ENCODE data around the gene HLA-DMB.

HLA-DMB gene

GRCh38 chr6:32967151-32968091, 26.6 kb upstream of the HLA-DMB start:
- no peaks in the 10 kb centered on the region for H3K9me3 Mint-ChIP-seq
- DNase-seq: peak; percentile 41
- H3K4me1 Mint-ChIP-seq: peaks cover 34 to 54% of the 10 kb centered on the region in 2 donors

GRCh38 chr6:32964776-32965175, 23.9 kb upstream of the HLA-DMB start:
- Mint-ChIP-seq H3K36me3 (peaks cover 10 to 28% of the 10 kb centered on the region in 2 donors), H3K9me3 (no peaks in the 10 kb centered on the region), H3K27ac (no peak overlapping the region), H3K4me1 (peaks cover 40 to 64% of the 10 kb centered on the region in 2 donors), H3K4me3 (no peak overlapping the region), H3K27me3 (no peaks in the 10 kb centered on the region)
- DNase-seq (no peak), ATAC-seq (replicated peaks) (no peak)

More at GRCh38 chr6:32967151-32968091, 26.6 kb upstream of the HLA-DMB start:
- Mint-ChIP-seq H3K4me3 (peak overlapping the region; percentile 89 to 97), H3K27ac (peak overlapping the region; percentile 100), H3K36me3 (peaks cover 29 to 55% of the 10 kb centered on the region in 2 donors), H3K27me3 (no peaks in the 10 kb centered on the region)
- no peak for ATAC-seq (replicated peaks)

- Mint-ChIP-seq H3K27ac (peak overlapping the region; percentile 1), H3K9me3 (no peaks in the 10 kb centered on the region), H3K4me3 (no peak overlapping the region), H3K36me3 (peaks cover 9 to 19% of the 10 kb centered on the region in 2 donors), H3K27me3 (no peaks in the 10 kb centered on the region), H3K4me1 (peaks cover 43 to 61% of the 10 kb centered on the region in 2 donors)
- no peak for DNase-seq
- no peak for ATAC-seq (replicated peaks)
Observed at GRCh38 chr6:32963866-32964265, 23.0 kb upstream of the HLA-DMB start.

- peaks cover 10 to 17% of the 10 kb centered on the region in 2 donors for H3K36me3 Mint-ChIP-seq
- H3K27me3 Mint-ChIP-seq: no peaks in the 10 kb centered on the region
- DNase-seq: no peak
- H3K4me1 Mint-ChIP-seq: peaks cover 46 to 56% of the 10 kb centered on the region in 2 donors
- ATAC-seq (replicated peaks): no peak
- peaks cover 0 to 5% of the 10 kb centered on the region in 2 donors for H3K9me3 Mint-ChIP-seq
- no peak overlapping the region for H3K27ac Mint-ChIP-seq
- H3K4me3 Mint-ChIP-seq: no peak overlapping the region
Observed at GRCh38 chr6:32962213-32962826, 21.5 kb upstream of the HLA-DMB start.

GRCh38 chr6:32960563-32960962, 19.7 kb upstream of the HLA-DMB start:
- peaks cover 0 to 5% of the 10 kb centered on the region in 2 donors for H3K9me3 Mint-ChIP-seq
- peaks cover 44 to 52% of the 10 kb centered on the region in 2 donors for H3K4me1 Mint-ChIP-seq
- DNase-seq (no peak), ATAC-seq (replicated peaks) (no peak)
- H3K4me3 Mint-ChIP-seq: no peak overlapping the region
- no peaks in the 10 kb centered on the region for H3K27me3 Mint-ChIP-seq
- H3K27ac Mint-ChIP-seq: no peak overlapping the region
- peaks cover 10 to 13% of the 10 kb centered on the region in 2 donors for H3K36me3 Mint-ChIP-seq

GRCh38 chr6:32956176-32956575, 15.3 kb upstream of the HLA-DMB start:
- Mint-ChIP-seq H3K9me3 (peaks cover 0 to 5% of the 10 kb centered on the region in 2 donors), H3K36me3 (peaks cover 19 to 24% of the 10 kb centered on the region in 2 donors), H3K4me1 (peaks cover 43 to 56% of the 10 kb centered on the region in 2 donors), H3K27me3 (no peaks in the 10 kb centered on the region), H3K4me3 (no peak overlapping the region), H3K27ac (peak overlapping the region; percentile 59)
- no peak for ATAC-seq (replicated peaks)
- DNase-seq: no peak

GRCh38 chr6:32954986-32955802, 14.4 kb upstream of the HLA-DMB start:
- Mint-ChIP-seq H3K27me3 (no peaks in the 10 kb centered on the region), H3K4me3 (peak overlapping the region; percentile 1 to 11), H3K4me1 (peaks cover 47 to 56% of the 10 kb centered on the region in 2 donors)

GRCh38 chr6:32954267-32954666, 13.4 kb upstream of the HLA-DMB start:
- H3K4me1 Mint-ChIP-seq: peaks cover 54 to 66% of the 10 kb centered on the region in 2 donors
- H3K27ac Mint-ChIP-seq: peak overlapping the region; percentile 99

More at GRCh38 chr6:32954986-32955802, 14.4 kb upstream of the HLA-DMB start:
- H3K9me3 Mint-ChIP-seq: peaks cover 0 to 5% of the 10 kb centered on the region in 2 donors
- H3K36me3 Mint-ChIP-seq: peaks cover 28 to 29% of the 10 kb centered on the region in 2 donors
- peak overlapping the region; percentile 99 for H3K27ac Mint-ChIP-seq
- no peak for ATAC-seq (replicated peaks)
- no peak for DNase-seq

GRCh38 chr6:32953775-32954174, 12.9 kb upstream of the HLA-DMB start:
- H3K27me3 Mint-ChIP-seq: no peaks in the 10 kb centered on the region
- H3K27ac Mint-ChIP-seq: peak overlapping the region; percentile 99
- ATAC-seq (replicated peaks) (no peak), DNase-seq (no peak)
- H3K4me3 Mint-ChIP-seq: peak overlapping the region; percentile 99
- peaks cover 0 to 5% of the 10 kb centered on the region in 2 donors for H3K9me3 Mint-ChIP-seq
- H3K36me3 Mint-ChIP-seq: peaks cover 39 to 42% of the 10 kb centered on the region in 2 donors
- peaks cover 59 to 70% of the 10 kb centered on the region in 2 donors for H3K4me1 Mint-ChIP-seq

More at GRCh38 chr6:32954267-32954666, 13.4 kb upstream of the HLA-DMB start:
- Mint-ChIP-seq H3K4me3 (peak overlapping the region; percentile 99), H3K36me3 (peaks cover 34 to 37% of the 10 kb centered on the region in 2 donors), H3K27me3 (no peaks in the 10 kb centered on the region), H3K9me3 (peaks cover 0 to 5% of the 10 kb centered on the region in 2 donors)
- no peak for ATAC-seq (replicated peaks)
- DNase-seq: no peak

GRCh38 chr6:32952817-32953739, 12.2 kb upstream of the HLA-DMB start, which contains the start of gene HLA-DMA:
Gene HLA-DMA (minus strand): TSS chr6:32953097. CDS start chr6:32953036, 61 bp downstream.
- H3K4me3 Mint-ChIP-seq: peak within 1 kb of the TSS; percentile 99
- peaks cover 46 to 48% of the 10 kb centered on the region in 2 donors for H3K36me3 Mint-ChIP-seq
- DNase-seq: peak; percentile 94
- no peaks in the 10 kb centered on the region for H3K27me3 Mint-ChIP-seq
- H3K4me1 Mint-ChIP-seq: peaks cover 65 to 77% of the 10 kb centered on the region in 2 donors
- H3K9me3 Mint-ChIP-seq: peaks cover 0 to 4% of the 10 kb centered on the region in 2 donors
- H3K27ac Mint-ChIP-seq: peak within 1 kb of the TSS; percentile 99
- ATAC-seq (replicated peaks): peak; percentile 94

GRCh38 chr6:32950449-32950848, 9.6 kb upstream of the HLA-DMB start:
- no peak for ATAC-seq (replicated peaks)

GRCh38 chr6:32950010-32950409, 9.2 kb upstream of the HLA-DMB start:
- no peak for ATAC-seq (replicated peaks)
- peaks cover 69 to 89% of the 10 kb centered on the region in 2 donors for H3K4me1 Mint-ChIP-seq
- H3K27ac Mint-ChIP-seq: peak overlapping the region; percentile 92
- H3K36me3 Mint-ChIP-seq: peaks cover 58 to 68% of the 10 kb centered on the region in 2 donors
- no peak for DNase-seq
- no peaks in the 10 kb centered on the region for H3K27me3 Mint-ChIP-seq
- H3K9me3 Mint-ChIP-seq: no peaks in the 10 kb centered on the region
- H3K4me3 Mint-ChIP-seq: peak overlapping the region; percentile 99

More at GRCh38 chr6:32950449-32950848, 9.6 kb upstream of the HLA-DMB start:
- DNase-seq: no peak
- peaks cover 61 to 64% of the 10 kb centered on the region in 2 donors for H3K36me3 Mint-ChIP-seq
- peak overlapping the region; percentile 92 for H3K27ac Mint-ChIP-seq
- H3K4me3 Mint-ChIP-seq: peak overlapping the region; percentile 99
- no peaks in the 10 kb centered on the region for H3K27me3 Mint-ChIP-seq
- peaks cover 69 to 89% of the 10 kb centered on the region in 2 donors for H3K4me1 Mint-ChIP-seq
- no peaks in the 10 kb centered on the region for H3K9me3 Mint-ChIP-seq

GRCh38 chr6:32949113-32949512, 8.3 kb upstream of the HLA-DMB start:
- peaks cover 70 to 89% of the 10 kb centered on the region in 2 donors for H3K4me1 Mint-ChIP-seq

More at GRCh38 chr6:32949113-32949512, 8.3 kb upstream of the HLA-DMB start:
- H3K4me3 Mint-ChIP-seq: peak overlapping the region; percentile 99
- H3K36me3 Mint-ChIP-seq: peaks cover 60 to 75% of the 10 kb centered on the region in 2 donors
- no peaks in the 10 kb centered on the region for H3K9me3 Mint-ChIP-seq
- ATAC-seq (replicated peaks): no peak
- peak overlapping the region; percentile 92 for H3K27ac Mint-ChIP-seq
- no peak for DNase-seq
- no peaks in the 10 kb centered on the region for H3K27me3 Mint-ChIP-seq

Measured in stimulated activated naive B cell treated with anti-CD40 and anti-IgM and Interleukin-4, amounts not matched to agents 10 μg/mL and 1 μg/mL and 100 μg/mL, for 72 hours (primary cell).